Endothelial cell of umbilical vein (primary cell): ENCODE data around the gene HASPIN. TPM values are rescaled to one million over a fixed set of nuclear protein-coding genes. Genes with fewer than 3 reads are reported as not detected.
A peak's percentile ranks its signal among the peaks of the same experiment; 100 is the strongest.

Experiments used
- BruUV-seq: library from RNA; stranded (reverse); fragments of 400-500 nt; replicated peaks from 2 replicates; lab custom pipeline; 2021; lab: Mats Ljungman, UMichigan
- CTCF ChIA-PET: fragments of 300-600, 350-600 bp; sonication (Branson Sonifier 250); formaldehyde crosslinking; loops from one replicate; lab custom pipeline; 2021; ENCODE audit warnings: antibody characterized with exemption, inconsistent platforms; lab: Charles Lee
- POLR2A ChIA-PET: fragments of 300-600, 350-600 bp; sonication (Branson Sonifier 250); formaldehyde crosslinking; loops from one replicate; lab custom pipeline; 2021; ENCODE audit warnings: antibody characterized with exemption, inconsistent platforms; lab: Charles Lee
- DNase-seq: peaks from one replicate; pipeline ENCODE4 v3.0.0-alpha.2; 2011; ENCODE audit warnings: low read depth, low spot score
- FAIRE-seq: peaks from 2 replicates; lab custom pipeline; 2011; peaks lifted over from hg19 to GRCh38; lab: Jason Lieb, UNC
- H2AFZ ChIP-seq: 2 replicates; pipeline ENCODE4 v1.6.0; 2012; ENCODE audit warnings: low read depth, low read length, control low read depth, inconsistent platforms
- H3K27ac ChIP-seq: 2 replicates; pipeline ENCODE4 v1.5.1; 2011; ENCODE audit warnings: low read depth, mild to moderate bottlenecking, control low read depth, low read length, moderate library complexity; ENCODE audit not compliant: insufficient read depth
- H3K27me3 ChIP-seq, 2 experiments: 2 replicates each; pipeline versions ENCODE4 v1.6.0 to v1.6.1; 2011; ENCODE audit warnings: low read length in 2 of 2, mixed read lengths in 1 of 2; ENCODE audit not compliant: control insufficient read depth in 2 of 2, insufficient read depth in 2 of 2
- H3K36me3 ChIP-seq, 2 experiments: 2 replicates in 1 of 2; 3 replicates in 1 of 2; pipeline ENCODE4 v1.5.1; 2011; ENCODE audit warnings: low read length in 2 of 2, mild to moderate bottlenecking in 1 of 2, moderate library complexity in 1 of 2; ENCODE audit not compliant: control insufficient read depth in 2 of 2, insufficient read depth in 2 of 2; ENCODE audit errors: extremely low read depth in 1 of 2
- H3K4me1 ChIP-seq: 3 replicates; pipeline ENCODE4 v1.5.1; 2011; ENCODE audit warnings: mild to moderate bottlenecking, low read length; ENCODE audit not compliant: control insufficient read depth, insufficient read depth; ENCODE audit errors: extremely low read depth
- H3K4me2 ChIP-seq: 2 replicates; pipeline ENCODE4 v1.6.1; 2011; ENCODE audit warnings: low read length, control low read depth, mixed read lengths; ENCODE audit not compliant: insufficient read depth
- H3K4me3 ChIP-seq, 3 experiments: fragments of 200-600 bp in 1 of 3; sonication (generic), shearing (Covaris generic) in 1 of 3; replicated peaks in 1 of 3; 2 replicates each; pipeline ENCODE4 v1.5.1; 2011 to 2016; ENCODE audit warnings: control low read depth in 3 of 3, low read length in 3 of 3, mild to moderate bottlenecking in 2 of 3, inconsistent platforms in 1 of 3, low read depth in 1 of 3, moderate library complexity in 1 of 3; ENCODE audit not compliant: insufficient read depth in 1 of 3
- H3K79me2 ChIP-seq: 2 replicates; pipeline ENCODE4 v1.6.0; 2012; ENCODE audit warnings: low read length, inconsistent platforms; ENCODE audit not compliant: control insufficient read depth, insufficient read depth
- H3K9ac ChIP-seq: replicated peaks from 2 replicates; pipeline ENCODE3; 2011; ENCODE audit warnings: low read length, control low read depth; ENCODE audit not compliant: insufficient read depth; ENCODE audit errors: extremely low read depth
- H3K9me1 ChIP-seq: replicated peaks from 3 replicates; pipeline ENCODE4 v1.6.0; 2011; ENCODE audit warnings: mild to moderate bottlenecking, low read length; ENCODE audit not compliant: control insufficient read depth, insufficient read depth; ENCODE audit errors: extremely low read depth
- H3K9me3 ChIP-seq: replicated peaks from 2 replicates; pipeline ENCODE4 v1.5.1; 2012; ENCODE audit warnings: low read length, inconsistent platforms; ENCODE audit not compliant: control insufficient read depth, insufficient read depth
- H4K20me1 ChIP-seq: replicated peaks from 2 replicates; pipeline ENCODE3; 2011; ENCODE audit warnings: mild to moderate bottlenecking, low read length; ENCODE audit not compliant: control insufficient read depth, insufficient read depth; ENCODE audit errors: extremely low read depth
- EZH2 ChIP-seq: IDR thresholded peaks from 2 replicates; pipeline ENCODE4 v1.6.1; 2012; ENCODE audit warnings: borderline replicate concordance, low read depth, mild to moderate bottlenecking, moderate library complexity, low read length, inconsistent platforms; ENCODE audit not compliant: severe bottlenecking
- FOS ChIP-seq: IDR thresholded peaks from 2 replicates; pipeline ENCODE4 v1.6.1; 2011; ENCODE audit warnings: mild to moderate bottlenecking, low read length, moderate library complexity, borderline replicate concordance; ENCODE audit not compliant: insufficient read depth
- GATA2 ChIP-seq: IDR thresholded peaks from 2 replicates; pipeline ENCODE4 v1.7.0; 2011; ENCODE audit warnings: low read depth, mild to moderate bottlenecking, moderate library complexity, mixed read lengths, low read length; ENCODE audit not compliant: insufficient read length, insufficient read depth
- JUN ChIP-seq: IDR thresholded peaks from 2 replicates; pipeline ENCODE4 v1.6.1; 2011; ENCODE audit warnings: borderline replicate concordance, low read depth; ENCODE audit not compliant: insufficient read length, insufficient read depth
- MYC ChIP-seq: IDR thresholded peaks from one replicate; pipeline ENCODE4 v1.6.1; 2011; ENCODE audit warnings: mild to moderate bottlenecking, low read depth, low read length
- POLR2A ChIP-seq: IDR thresholded peaks from 2 replicates; pipeline ENCODE4 v1.6.1; 2012; ENCODE audit warnings: low read depth, mild to moderate bottlenecking, control low read depth, low read length
- POLR2AphosphoS5 ChIP-seq: IDR thresholded peaks from 2 replicates; pipeline ENCODE4 v1.6.1; 2012; ENCODE audit warnings: low read depth, mild to moderate bottlenecking, control low read depth, low read length, moderate library complexity; ENCODE audit not compliant: insufficient read depth
- dilution Hi-C: fragments of 300-500 bp; cut with MboI; formaldehyde crosslinking; loops from one replicate; pipeline ENCODE4 v1.15.0; 2019; ENCODE audit warnings: low sequenced_read_pairs; ENCODE audit not compliant: extremely low pct_ligation_motif_present
- intact Hi-C: fragments of 100-400 bp; cut with micrococcal nuclease; formaldehyde crosslinking; loops from one replicate; pipeline ENCODE4 v1.10.0; 2022
- polyA plus RNA-seq, 4 experiments: library from polyadenylated mRNA; depleted of rRNA in 3 of 4; stranded (reverse) in 3 of 4; unstranded in 1 of 4; fragments of >200 nt; gene quantifications; 2 replicates each; pipeline versions ENCODE4 v1.2.1 to v1.2.3, GENCODE V29; 2011 to 2012; ENCODE audit warnings: missing spikeins in 1 of 4
- total RNA-seq: library from RNA; stranded (reverse); gene quantifications from 2 replicates; pipeline ENCODE4 v1.2.3, GENCODE V29; 2021
- TF ChIP-seq, protein P1 (sequence below), 2 donors: IDR thresholded peaks; 1 replicate in 1 of 2; 2 replicates in 1 of 2; pipeline ENCODE4 v1.5.1; 2011; ENCODE audit warnings: low read length in 2 of 2, mild to moderate bottlenecking in 2 of 2, moderate library complexity in 2 of 2, control low read depth in 1 of 2, inconsistent platforms in 1 of 2, low read depth in 1 of 2; ENCODE audit not compliant: insufficient read depth in 1 of 2; ENCODE audit errors: extremely low read depth in 1 of 2
- TF ChIP-seq, protein P2 (sequence below): IDR thresholded peaks from 2 replicates; pipeline ENCODE4 v1.6.1; 2011; ENCODE audit not compliant: insufficient read depth, insufficient read length

HASPIN gene
- total and polyA plus RNA-seq, 2 donors (not counting 3 experiments of a cell fraction or from before 2014, with no cell fraction given), result 2.7 to 13.2 TPM

DNA sequence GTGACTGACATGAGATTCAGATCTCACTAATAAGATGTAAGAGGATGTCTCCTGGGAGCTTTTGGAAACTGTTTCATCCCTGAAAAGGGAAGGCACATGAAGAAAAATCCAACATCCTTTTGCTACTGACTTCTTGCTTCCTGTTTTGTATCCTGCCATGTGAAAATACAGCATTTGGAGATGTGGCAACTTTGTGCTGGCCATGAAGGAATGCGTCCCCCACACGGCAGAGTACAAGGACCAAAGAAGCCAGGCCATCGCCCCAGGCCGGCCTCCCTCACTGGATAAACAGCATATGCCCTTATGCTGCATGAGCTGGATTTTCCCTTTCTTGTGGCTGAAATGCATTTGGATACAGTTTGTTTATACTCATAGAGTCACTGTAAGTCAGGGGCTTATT lies 5.5 kb upstream of the HASPIN start:
- no peak overlapping the region for H3K4me2 ChIP-seq
- no peak overlapping the region for H2AFZ ChIP-seq
- H3K4me3 ChIP-seq, result no peak overlapping the region
- DNase-seq (peak; percentile 15), FAIRE-seq (no peak)
- no peak overlapping the region for H3K9ac ChIP-seq
- no peak for TF ChIP-seq POLR2AphosphoS5
- H4K20me1 ChIP-seq, result no peaks in the 10 kb centered on the region
- H3K36me3 ChIP-seq, result peaks cover 9 to 14% of the 10 kb centered on the region in 2 experiments
- POLR2A ChIA-PET, result no interaction called here
- H3K27me3 ChIP-seq, result no peaks in the 10 kb centered on the region
- H3K9me3 ChIP-seq, result no peaks in the 10 kb centered on the region
- CTCF ChIA-PET, result interaction anchor here (2.9 kb wide), 1 partner anchor 36 kb away, joined by 11 read pairs; no protein-coding TSS in a partner anchor
- no peak overlapping the region for H3K27ac ChIP-seq
- dilution Hi-C loops (no loop called here), intact Hi-C loops (no loop called here)
- peaks cover 19% of the 10 kb centered on the region for H3K4me1 ChIP-seq
- BruUV-seq, result no TSS peak
- H3K9me1 ChIP-seq, result no peaks in the 10 kb centered on the region
- peaks cover 12% of the 10 kb centered on the region for H3K79me2 ChIP-seq

DNA sequence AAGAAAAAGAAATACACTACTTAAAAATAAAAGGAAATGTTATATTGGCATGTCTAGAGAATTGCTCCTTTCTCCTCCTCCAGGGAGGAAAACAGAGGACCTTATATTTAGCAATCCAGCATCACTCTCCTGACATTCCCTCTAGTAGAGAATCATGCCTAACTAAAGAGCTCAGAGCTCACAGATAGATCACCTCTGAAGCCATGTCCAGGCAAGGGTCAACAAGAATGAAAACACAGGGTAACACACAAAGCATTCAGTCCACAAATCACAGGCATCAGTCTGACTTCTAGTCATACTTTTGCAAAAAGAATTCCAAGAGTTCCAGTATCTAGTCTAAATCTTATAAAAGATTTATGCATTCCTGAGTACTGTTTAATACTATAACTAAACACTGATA lies 4.4 kb upstream of the HASPIN start:
- DNase-seq (no peak), FAIRE-seq (peak; percentile 50)
- dilution Hi-C loops (no loop called here), intact Hi-C loops (no loop called here)
- H3K9me1 ChIP-seq, result no peaks in the 10 kb centered on the region
- H3K9me3 ChIP-seq, result no peaks in the 10 kb centered on the region
- H3K27ac ChIP-seq, result no peak overlapping the region
- no peaks in the 10 kb centered on the region for H3K27me3 ChIP-seq
- H3K4me2 ChIP-seq, result no peak overlapping the region
- TF ChIP-seq GATA2 (no peak), MYC (no peak), EZH2 (no peak), POLR2A (no peak), FOS (no peak), POLR2AphosphoS5 (no peak), JUN (no peak)
- TF ChIP-seq, protein P1, sequence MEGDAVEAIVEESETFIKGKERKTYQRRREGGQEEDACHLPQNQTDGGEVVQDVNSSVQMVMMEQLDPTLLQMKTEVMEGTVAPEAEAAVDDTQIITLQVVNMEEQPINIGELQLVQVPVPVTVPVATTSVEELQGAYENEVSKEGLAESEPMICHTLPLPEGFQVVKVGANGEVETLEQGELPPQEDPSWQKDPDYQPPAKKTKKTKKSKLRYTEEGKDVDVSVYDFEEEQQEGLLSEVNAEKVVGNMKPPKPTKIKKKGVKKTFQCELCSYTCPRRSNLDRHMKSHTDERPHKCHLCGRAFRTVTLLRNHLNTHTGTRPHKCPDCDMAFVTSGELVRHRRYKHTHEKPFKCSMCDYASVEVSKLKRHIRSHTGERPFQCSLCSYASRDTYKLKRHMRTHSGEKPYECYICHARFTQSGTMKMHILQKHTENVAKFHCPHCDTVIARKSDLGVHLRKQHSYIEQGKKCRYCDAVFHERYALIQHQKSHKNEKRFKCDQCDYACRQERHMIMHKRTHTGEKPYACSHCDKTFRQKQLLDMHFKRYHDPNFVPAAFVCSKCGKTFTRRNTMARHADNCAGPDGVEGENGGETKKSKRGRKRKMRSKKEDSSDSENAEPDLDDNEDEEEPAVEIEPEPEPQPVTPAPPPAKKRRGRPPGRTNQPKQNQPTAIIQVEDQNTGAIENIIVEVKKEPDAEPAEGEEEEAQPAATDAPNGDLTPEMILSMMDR (IDR thresholded peaks at IDR 0.05; ENCODE audit: extremely low read depth in 1 of 2, insufficient read depth in 1 of 2, low read depth in 1 of 2, low read length in 2 of 2), result no peak
- TF ChIP-seq, protein P2, sequence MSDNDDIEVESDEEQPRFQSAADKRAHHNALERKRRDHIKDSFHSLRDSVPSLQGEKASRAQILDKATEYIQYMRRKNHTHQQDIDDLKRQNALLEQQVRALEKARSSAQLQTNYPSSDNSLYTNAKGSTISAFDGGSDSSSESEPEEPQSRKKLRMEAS, result no peak
- peaks cover 17% of the 10 kb centered on the region for H3K79me2 ChIP-seq
- H3K9ac ChIP-seq, result no peak overlapping the region
- no TSS peak for BruUV-seq
- peaks cover 19% of the 10 kb centered on the region for H3K4me1 ChIP-seq
- no peak overlapping the region for H2AFZ ChIP-seq
- no peak overlapping the region for H3K4me3 ChIP-seq
- H4K20me1 ChIP-seq, result no peaks in the 10 kb centered on the region
- POLR2A ChIA-PET, result no interaction called here
- CTCF ChIA-PET, result interaction anchor here (1.3 to 2.9 kb wide), 2 partner anchors 18 to 37 kb away, joined by 5 to 11 read pairs; no protein-coding TSS in a partner anchor
- H3K36me3 ChIP-seq, result peaks cover 9 to 14% of the 10 kb centered on the region in 2 experiments
